ENCODE data around the gene C21orf58. TPM values are rescaled to one million over a fixed set of nuclear protein-coding genes. Genes with fewer than 3 reads are reported as not detected.
A peak's percentile ranks its signal among the peaks of the same experiment; 100 is the strongest.

C21orf58 gene
- total RNA-seq, 1 experiment from 2014 or later = 17.2 TPM

DNA sequence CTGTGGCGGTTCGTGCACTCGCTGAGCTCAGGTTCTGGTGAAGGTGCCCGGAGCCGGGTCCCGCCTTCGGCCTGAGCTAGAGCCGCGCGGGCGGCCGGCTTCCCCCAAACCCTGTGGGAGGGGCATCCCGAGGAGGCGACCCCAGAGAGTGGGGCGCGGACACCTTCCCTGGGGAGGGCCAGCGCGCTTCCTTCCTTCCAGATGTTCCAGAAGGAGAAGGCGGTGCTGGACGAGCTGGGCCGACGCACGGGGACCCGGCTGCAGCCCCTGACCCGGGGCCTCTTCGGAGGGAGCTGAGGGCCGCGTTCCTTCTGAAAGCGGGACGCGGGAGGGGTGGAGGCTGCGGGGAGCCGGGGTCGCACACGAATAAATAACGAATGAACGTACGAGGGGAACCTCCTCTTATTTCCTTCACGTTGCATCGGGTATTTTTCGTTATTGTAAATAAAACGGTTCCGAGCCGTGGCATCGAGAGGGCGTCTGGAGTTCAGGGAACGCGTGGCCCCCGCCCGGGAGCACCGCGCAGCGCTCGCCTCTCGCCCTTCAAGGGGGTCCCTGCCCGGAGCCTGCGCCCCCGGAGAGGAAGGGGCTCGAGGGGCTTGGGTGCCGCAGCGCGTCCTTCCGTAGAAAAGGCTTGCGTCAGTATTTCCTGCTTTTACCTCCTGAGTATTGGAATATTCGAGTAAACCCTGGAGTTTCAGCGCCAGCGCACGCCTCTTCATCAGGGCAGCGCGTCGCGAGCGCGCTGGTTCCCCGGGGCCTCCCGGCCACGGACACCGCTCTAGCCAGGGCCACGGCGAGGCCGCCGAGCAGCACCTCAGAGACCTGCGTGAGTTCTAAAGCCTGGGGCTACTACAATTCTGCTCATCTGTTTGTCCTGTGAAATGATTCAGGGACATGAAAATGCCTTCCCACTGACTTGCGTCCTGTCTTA lies 26.1 kb downstream of the C21orf58 start:
- no peak for DNase-seq (ENCODE audit: low spot score)

- DNase-seq (ENCODE audit: low spot score) = no peak
These were observed 27.5 kb downstream of the C21orf58 start for GRCh38 chr21:46295996-46296752.

DNA sequence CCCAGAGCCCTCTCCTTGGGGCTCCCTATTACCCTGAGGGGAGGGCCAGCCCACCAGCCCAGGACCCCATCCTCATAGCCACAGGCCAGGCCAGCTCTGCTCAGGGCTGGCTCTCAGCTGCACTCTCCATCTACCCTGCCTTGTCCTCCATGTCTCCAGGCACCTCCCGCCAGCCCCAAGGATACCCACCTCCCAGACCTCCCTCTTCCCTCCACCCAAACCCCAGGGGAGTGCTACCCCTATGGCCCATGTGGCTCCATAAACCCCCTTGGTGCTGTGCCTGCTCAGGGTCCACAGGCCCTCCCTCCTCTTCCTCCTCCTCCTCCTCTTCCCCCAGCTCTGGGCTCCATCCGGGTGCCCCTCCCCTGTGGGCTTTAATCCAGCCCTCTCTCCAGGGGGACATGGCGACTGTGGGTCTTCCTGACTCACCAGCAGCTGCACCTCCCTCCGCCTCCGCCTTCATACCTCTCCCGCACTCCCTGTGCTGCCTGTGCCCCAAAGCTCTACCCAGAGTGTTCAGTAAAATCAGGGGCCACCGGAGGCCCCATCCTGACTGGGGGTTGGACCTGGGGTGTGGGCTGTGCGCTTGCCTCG lies 28.4 kb downstream of the C21orf58 start:
- DNase-seq (ENCODE audit: low spot score) = no peak

- no peak for DNase-seq (ENCODE audit: low spot score)
These were observed 29.0 kb downstream of the C21orf58 start for GRCh38 chr21:46294647-46295176.

- DNase-seq (ENCODE audit: low spot score) = no peak
These were observed 32.1 kb downstream of the C21orf58 start for GRCh38 chr21:46291561-46291960.

- no peak for DNase-seq (ENCODE audit: low spot score)
These were observed 34.0 kb downstream of the C21orf58 start for GRCh38 chr21:46289655-46290179.

GRCh38 chr21:46287541-46287940 lies 36.1 kb downstream of the C21orf58 start:
- no peak for DNase-seq (ENCODE audit: low spot score)

DNA sequence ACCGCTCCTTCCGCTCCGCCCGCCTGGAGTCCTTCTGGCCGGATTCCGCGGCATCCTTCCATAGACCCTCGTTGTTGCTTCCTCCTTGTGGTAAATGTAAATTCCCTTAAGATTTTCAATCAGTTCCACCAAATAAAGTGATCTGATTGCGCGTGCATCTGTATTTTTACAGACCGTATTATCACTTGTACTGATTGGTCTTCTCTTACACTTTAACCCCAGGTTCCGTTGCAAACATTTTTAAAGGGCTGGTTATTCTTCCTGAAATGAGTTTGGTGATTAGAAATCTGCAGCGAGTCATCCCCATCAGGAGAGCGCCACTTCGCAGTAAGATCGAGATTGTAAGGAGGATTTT lies 37.0 kb downstream of the C21orf58 start:
- DNase-seq (ENCODE audit: low spot score) = peak; percentile 68

DNA sequence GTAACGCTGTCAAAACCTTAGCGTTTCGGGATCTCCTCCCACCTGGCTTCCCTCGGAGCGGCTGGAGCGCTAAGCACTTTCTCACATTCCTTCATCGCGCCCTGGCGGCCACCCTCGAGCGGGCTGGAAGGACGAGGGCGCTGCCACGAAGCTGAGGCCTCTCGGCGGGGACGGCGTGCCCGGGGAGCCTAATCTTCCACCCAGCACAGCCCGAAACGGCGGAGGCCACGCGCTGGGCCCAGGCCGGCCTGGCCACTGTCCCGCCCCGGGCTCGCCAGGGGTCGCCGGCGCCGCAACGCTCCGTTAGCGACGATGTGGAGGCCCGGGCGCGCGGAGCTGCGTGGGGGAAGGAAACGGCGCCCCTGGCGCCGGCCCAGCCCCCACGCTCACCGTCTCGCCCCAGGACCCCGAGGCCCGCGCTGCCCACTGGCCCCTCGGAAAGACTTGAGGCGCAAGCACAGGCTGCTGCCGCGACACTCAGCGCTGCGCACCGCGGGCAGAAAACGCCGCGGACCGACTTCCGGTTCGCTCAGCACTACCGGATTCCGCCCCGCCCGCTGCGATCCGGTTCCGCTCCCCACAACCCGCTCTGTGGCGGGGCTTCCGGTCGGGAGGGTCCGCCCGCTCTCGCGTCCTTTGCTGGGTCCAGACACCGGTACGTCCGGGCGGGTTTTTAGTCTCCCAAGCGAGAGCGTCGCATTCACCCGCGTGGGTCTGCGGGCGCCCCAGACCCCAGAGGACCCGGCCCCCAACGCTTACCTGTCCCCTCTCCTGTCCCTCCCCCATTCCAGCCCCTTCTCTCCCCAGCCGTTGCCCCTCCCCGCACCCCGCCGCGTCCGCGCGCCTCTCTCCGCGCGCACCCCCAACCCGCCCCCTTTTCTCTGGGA lies 37.7 kb downstream of the C21orf58 start, which contains the start of gene YBEY:
Gene YBEY (plus strand): TSS at position 582 of the 887 bp plus-strand sequence. CDS start 572 bp downstream, outside the sequence.
- peak; percentile 87 for DNase-seq (ENCODE audit: low spot score)

- peak; percentile 7 for DNase-seq (ENCODE audit: low spot score)
These were observed 38.4 kb downstream of the C21orf58 start, which contains the start of gene MCM3AP for GRCh38 chr21:46285206-46285661. Gene MCM3AP (minus strand): TSS chr21:46285611. CDS start chr21:46285286, 325 bp downstream.

DNA sequence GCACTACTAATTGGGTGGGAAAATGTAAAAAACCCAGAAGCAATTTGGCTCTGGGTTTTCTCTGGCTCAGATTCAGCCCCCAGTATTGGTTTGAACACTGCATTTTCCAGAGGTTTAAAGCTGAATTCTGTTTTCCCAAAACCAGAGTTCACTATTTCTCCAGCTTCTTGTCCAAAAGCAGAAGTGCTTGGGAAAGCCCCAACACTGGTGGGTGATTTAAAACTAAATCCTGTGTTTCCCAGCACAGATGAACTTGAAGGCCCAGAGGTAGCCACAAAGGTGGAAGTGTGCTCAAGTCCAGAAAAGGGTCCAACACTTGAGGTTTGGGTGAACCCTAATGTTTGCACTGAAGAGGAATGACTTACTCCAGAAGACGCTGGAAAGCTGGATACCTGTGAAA lies 38.9 kb downstream of the C21orf58 start:
- no peak for DNase-seq (ENCODE audit: low spot score)

DNA sequence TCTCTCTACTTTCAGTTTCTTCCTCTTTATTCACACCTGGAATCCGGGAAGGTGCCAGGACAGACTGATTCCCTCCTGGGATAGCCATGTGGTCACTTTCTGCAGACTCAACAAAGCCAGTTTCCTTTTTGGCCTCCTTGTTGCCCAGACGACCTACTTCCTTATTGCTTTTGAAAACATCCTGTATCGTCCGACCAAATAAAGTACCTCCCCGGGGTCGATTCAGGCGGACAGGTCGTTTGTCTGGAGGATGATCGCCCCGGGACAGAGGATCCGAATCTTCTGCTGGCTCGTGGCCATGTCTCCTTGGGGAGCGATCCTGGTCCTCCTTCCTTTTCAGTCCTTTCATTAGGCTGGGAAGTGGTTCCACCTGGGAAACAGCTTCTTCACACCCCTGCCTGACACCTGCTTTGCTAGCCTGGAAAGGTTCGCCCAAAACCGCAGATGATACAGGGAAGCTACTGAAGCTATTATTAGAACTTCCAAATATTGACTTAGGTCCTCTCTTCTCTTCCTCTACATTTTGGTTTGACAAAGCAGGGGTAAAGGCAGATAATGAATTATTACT lies 39.5 kb downstream of the C21orf58 start:
- DNase-seq (ENCODE audit: low spot score) = peak; percentile 62

- no peak for DNase-seq (ENCODE audit: low spot score)
These were observed 48.8 kb downstream of the C21orf58 start for GRCh38 chr21:46274797-46275390.

GRCh38 chr21:46273341-46273740 lies 50.3 kb downstream of the C21orf58 start:
- no peak for DNase-seq (ENCODE audit: low spot score)

- no peak for DNase-seq (ENCODE audit: low spot score)
These were observed 54.2 kb downstream of the C21orf58 start for GRCh38 chr21:46269466-46269865.

DNA sequence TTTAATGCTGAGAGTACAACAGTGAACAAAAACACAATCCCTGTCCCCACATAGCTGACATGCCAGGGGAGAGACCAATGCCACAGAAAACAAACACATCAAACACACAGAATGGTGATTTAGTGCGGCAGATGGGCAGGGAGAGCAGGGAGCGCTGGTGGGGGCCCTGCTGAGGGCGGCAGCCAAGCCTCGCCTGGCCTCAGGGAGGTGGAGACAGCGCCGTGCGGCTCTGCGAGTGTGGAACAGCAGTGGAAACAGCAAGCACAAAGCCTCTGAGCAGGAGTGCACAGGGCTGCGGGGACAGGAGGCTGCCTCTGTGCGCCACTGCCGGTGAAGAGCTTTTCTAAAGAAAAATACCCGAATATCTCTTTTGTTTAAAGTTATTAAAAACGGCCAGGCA lies 55.3 kb downstream of the C21orf58 start:
- DNase-seq (ENCODE audit: low spot score) = no peak

DNA sequence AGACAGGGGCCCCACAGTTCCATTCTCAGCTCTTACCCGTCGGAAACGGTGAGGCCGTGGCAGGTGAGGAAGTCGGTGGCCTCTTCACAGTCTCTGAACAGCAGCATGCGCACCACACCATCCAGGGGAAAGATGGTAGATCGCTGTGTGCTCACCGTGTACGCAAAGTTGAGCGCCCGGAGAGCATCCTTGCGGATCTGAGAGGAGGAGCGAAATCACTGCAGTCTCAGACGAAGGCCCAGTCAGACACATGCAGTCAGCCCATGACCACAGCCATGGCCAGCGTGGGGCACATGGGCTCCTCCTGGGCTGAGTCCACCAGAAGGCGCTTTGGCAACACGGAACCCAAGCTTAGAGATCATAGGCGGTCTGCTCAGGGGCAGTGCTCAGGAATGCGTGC lies 56.7 kb downstream of the C21orf58 start:
- DNase-seq (ENCODE audit: low spot score) = no peak

DNA sequence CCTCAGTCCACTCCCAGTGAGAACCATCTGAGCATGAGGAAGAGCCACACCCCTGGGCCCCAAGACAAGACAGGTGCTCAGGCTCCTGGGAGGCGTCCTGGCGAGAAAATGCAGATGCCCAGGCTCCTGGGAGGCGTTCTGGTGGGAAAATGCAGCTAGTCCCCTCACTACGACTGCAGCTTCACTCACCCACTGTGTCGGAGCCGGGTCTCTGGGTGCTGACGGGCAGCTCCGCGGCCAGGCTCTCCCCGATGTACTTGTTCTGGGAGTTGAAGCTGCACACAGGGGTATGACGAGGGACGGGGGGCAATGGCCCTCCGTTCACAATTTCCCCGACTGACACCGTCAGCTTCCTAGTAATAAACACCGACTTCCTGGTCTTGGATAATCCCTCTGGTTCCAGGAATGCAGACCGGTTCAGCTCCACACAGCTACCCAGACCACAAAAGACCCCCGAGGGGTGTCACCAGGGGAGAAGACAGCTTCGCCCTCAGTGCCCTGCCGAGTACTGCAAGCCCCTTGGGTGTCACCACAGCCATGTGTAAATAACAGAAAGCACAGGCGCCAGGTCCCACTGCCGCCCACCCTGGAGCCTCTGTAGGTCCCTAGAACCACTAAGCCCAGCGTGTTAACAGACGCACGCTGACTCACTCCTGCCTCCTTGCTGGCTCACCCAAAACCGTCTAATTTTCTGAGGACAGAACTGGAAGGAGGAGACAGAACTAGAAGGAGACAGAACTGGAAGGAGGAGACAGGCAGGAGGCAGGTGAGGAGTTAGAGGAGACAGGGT lies 57.7 kb downstream of the C21orf58 start:
- no peak for DNase-seq (ENCODE audit: low spot score)

DNA sequence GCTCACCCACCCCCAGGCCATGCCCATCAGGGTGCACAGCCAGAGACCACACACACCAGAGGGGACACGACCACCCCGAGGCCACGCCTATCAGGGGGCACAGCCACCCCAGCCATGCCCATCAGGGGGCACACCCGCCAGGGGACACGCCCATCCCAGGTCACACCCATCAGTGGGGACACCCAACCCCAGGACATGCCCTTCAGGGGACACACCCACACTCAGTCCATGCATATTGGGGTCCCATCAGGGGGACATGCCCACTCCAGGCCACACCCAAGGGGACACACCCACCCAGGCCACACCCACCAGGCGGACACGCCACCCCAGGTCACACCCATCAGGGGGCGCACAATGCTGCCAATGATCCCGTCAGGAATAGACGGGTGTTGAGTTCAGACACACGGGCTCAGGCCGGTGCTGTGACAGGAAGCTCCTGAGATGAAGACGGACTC lies 59.0 kb downstream of the C21orf58 start:
- DNase-seq (ENCODE audit: low spot score) = no peak
